ENCODE data around the gene FADS6. TPM values are rescaled to one million over a fixed set of nuclear protein-coding genes. Genes with fewer than 3 reads are reported as not detected.

Gene FADS6
- total RNA-seq, 2 donors from 2014 or later, result 4.7 to 5.7 TPM

DNA sequence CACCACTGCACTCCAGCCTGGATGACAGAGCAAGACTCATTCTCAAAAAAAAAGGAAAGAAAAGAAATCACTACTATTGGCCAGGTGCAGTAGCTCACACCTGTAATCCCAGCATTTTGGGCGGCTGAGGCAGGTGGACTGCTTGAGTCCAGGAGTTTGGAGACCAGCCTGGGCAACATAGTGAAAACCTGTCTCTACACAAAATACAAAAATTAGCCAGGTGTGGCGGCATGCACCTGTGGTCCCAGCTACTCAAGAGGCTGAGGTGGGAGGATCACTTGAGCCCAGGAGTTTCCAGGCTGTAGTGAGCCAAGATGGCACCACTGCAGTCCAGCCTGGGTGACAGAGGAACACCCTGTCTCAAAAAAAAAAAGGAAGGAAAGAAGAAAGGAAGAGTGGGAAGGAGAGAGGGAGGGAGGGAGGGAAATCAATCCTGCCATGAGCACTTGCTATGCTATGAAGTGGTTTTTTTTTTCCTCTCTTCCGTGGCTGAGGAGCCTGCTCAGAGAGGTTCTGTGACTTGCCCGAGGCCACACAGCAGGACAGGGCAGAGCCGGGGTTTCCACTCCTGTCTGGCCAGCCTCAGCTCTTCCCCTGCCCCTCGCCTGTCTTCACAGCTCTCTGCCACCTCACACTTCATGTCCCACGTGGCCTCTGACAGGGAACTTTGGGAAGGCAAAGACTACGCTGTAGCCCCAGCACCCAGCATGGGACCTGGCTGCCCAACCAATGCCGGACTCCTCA lies 44.6 kb downstream of the FADS6 start:
- H3K27me3 Mint-ChIP-seq (ENCODE audit: insufficient read depth), result peaks cover 88% of the 10 kb centered on the region
- TF ChIP-seq, protein P1, sequence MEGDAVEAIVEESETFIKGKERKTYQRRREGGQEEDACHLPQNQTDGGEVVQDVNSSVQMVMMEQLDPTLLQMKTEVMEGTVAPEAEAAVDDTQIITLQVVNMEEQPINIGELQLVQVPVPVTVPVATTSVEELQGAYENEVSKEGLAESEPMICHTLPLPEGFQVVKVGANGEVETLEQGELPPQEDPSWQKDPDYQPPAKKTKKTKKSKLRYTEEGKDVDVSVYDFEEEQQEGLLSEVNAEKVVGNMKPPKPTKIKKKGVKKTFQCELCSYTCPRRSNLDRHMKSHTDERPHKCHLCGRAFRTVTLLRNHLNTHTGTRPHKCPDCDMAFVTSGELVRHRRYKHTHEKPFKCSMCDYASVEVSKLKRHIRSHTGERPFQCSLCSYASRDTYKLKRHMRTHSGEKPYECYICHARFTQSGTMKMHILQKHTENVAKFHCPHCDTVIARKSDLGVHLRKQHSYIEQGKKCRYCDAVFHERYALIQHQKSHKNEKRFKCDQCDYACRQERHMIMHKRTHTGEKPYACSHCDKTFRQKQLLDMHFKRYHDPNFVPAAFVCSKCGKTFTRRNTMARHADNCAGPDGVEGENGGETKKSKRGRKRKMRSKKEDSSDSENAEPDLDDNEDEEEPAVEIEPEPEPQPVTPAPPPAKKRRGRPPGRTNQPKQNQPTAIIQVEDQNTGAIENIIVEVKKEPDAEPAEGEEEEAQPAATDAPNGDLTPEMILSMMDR (conservative IDR thresholded peaks at IDR 0.05), result no peak
- no peaks in the 10 kb centered on the region for H3K9me3 Mint-ChIP-seq

DNA sequence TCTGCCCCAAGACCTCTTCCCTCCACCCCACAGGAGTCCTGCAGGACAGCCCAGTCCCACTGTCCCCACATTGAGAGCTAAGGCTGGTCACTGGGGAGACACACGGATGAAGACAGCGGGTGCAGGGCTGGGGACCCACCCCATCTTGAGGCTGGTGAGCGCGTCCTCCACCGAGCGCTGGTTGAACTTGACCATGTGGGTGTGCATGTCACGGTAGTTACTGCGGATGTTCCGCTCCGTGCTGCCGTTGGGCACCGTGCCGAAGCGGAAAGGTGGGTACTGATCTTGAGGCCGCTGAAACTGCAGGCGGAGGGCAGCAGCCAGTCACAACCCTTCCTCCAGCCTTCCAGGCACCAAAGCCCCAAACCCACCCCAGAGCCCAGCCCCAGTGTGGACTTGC lies 46.8 kb downstream of the FADS6 start:
- no peak overlapping the region for H3K9ac ChIP-seq (ENCODE audit: extremely low read depth, low read length, poor library complexity, severe bottlenecking)
- H3K27ac ChIP-seq (ENCODE audit: low read depth, low read length), result no peak overlapping the region
- no peaks in the 10 kb centered on the region for H3K4me1 ChIP-seq (ENCODE audit: control insufficient read depth, insufficient read depth, low read length)
- H3K4me3 Mint-ChIP-seq, result no peak overlapping the region
- DNase-seq, result no peak
- no peaks in the 10 kb centered on the region for H3K36me3 Mint-ChIP-seq (ENCODE audit: low read depth)
- H3K4me3 ChIP-seq (ENCODE audit: low read length), result no peak overlapping the region
- peaks cover 80% of the 10 kb centered on the region for H3K27me3 ChIP-seq (ENCODE audit: control insufficient read depth, insufficient read depth, low read length, poor library complexity, severe bottlenecking)
- H3K27ac Mint-ChIP-seq, result no peak overlapping the region
- WGBS, 2 experiments (ENCODE audit: insufficient coverage in 1 of 2, insufficient read length in 1 of 2), result 94 to 95% methylated on average over 6 to 16 of the region's 16 CpGs
- no peaks in the 10 kb centered on the region for H3K36me3 ChIP-seq (ENCODE audit: control insufficient read depth, insufficient read depth, low read length)
- no peaks in the 10 kb centered on the region for H3K9me3 Mint-ChIP-seq
- peaks cover 89% of the 10 kb centered on the region for H3K27me3 Mint-ChIP-seq (ENCODE audit: insufficient read depth)
- TF ChIP-seq, protein P1 (conservative IDR thresholded peaks at IDR 0.05), result no peak
- no peaks in the 10 kb centered on the region for H3K4me1 Mint-ChIP-seq
- no peaks in the 10 kb centered on the region for H3K9me3 ChIP-seq (ENCODE audit: control insufficient read depth, low read length)

More for the DNA sequence above, 44.6 kb downstream of the FADS6 start:
- 57 to 72% methylated on average over 6 to 9 of the region's 9 CpGs for WGBS, 2 experiments (ENCODE audit: insufficient coverage in 1 of 2, insufficient read length in 1 of 2)
- H3K36me3 ChIP-seq (ENCODE audit: control insufficient read depth, insufficient read depth, low read length), result no peaks in the 10 kb centered on the region
- no peak overlapping the region for H3K9ac ChIP-seq (ENCODE audit: extremely low read depth, low read length, poor library complexity, severe bottlenecking)
- peaks cover 4% of the 10 kb centered on the region for H3K4me1 Mint-ChIP-seq
- no peak for DNase-seq
- H3K4me1 ChIP-seq (ENCODE audit: control insufficient read depth, insufficient read depth, low read length), result no peaks in the 10 kb centered on the region
- no peaks in the 10 kb centered on the region for H3K36me3 Mint-ChIP-seq (ENCODE audit: low read depth)
- no peak overlapping the region for H3K27ac Mint-ChIP-seq
- H3K4me3 ChIP-seq (ENCODE audit: low read length), result no peak overlapping the region
- H3K27ac ChIP-seq (ENCODE audit: low read depth, low read length), result no peak overlapping the region
- H3K9me3 ChIP-seq (ENCODE audit: control insufficient read depth, low read length), result no peaks in the 10 kb centered on the region
- peaks cover 80% of the 10 kb centered on the region for H3K27me3 ChIP-seq (ENCODE audit: control insufficient read depth, insufficient read depth, low read length, poor library complexity, severe bottlenecking)
- H3K4me3 Mint-ChIP-seq, result no peak overlapping the region

DNA sequence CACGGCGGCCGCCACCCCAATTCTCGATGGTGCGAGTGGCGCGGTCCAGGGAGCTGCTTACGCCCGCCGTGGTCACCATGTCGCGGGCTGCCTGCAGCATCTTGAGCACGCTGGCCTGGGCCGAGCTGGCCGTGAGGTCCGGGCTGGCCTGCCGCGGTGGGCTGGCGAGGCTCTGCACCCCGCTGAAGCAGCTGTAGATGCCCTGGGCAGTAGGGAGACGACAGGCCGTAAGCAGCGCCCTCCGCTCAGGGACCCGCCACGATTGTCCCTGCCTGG lies 50.1 kb downstream of the FADS6 start:
- WGBS, 2 experiments (ENCODE audit: insufficient coverage in 1 of 2, insufficient read length in 1 of 2), result 43 to 54% methylated on average over 19 to 26 of the region's 26 CpGs
- Histone ChIP-seq H3K9me3 (ENCODE audit: control insufficient read depth, low read length) (no peaks in the 10 kb centered on the region), H3K4me1 (ENCODE audit: control insufficient read depth, insufficient read depth, low read length) (peaks cover 8% of the 10 kb centered on the region), H3K36me3 (ENCODE audit: control insufficient read depth, insufficient read depth, low read length) (no peaks in the 10 kb centered on the region), H3K27ac (ENCODE audit: low read depth, low read length) (no peak overlapping the region), H3K4me3 (ENCODE audit: low read length) (no peak overlapping the region), H3K9ac (ENCODE audit: extremely low read depth, low read length, poor library complexity, severe bottlenecking) (no peak overlapping the region), H3K27me3 (ENCODE audit: control insufficient read depth, insufficient read depth, low read length, poor library complexity, severe bottlenecking) (peaks cover 51% of the 10 kb centered on the region)
- peak; percentile 63 for DNase-seq
- H3K4me1 Mint-ChIP-seq, result peaks cover 14% of the 10 kb centered on the region
- H3K4me3 Mint-ChIP-seq, result no peak overlapping the region
- H3K27ac Mint-ChIP-seq, result no peak overlapping the region
- no peaks in the 10 kb centered on the region for H3K9me3 Mint-ChIP-seq
- H3K36me3 Mint-ChIP-seq (ENCODE audit: low read depth), result no peaks in the 10 kb centered on the region
- H3K27me3 Mint-ChIP-seq (ENCODE audit: insufficient read depth), result peaks cover 63% of the 10 kb centered on the region
- TF ChIP-seq, protein P1 (conservative IDR thresholded peaks at IDR 0.05), result no peak
